Right lobe of liver (tissue), 6 donors: ENCODE measurements around the gene TMEM37. TPM values are rescaled to one million over a fixed set of nuclear protein-coding genes. Genes with fewer than 3 reads are reported as not detected.
A peak's percentile ranks its signal among the peaks of the same experiment; 100 is the strongest.

Experiments
- ATAC-seq, 4 donors: fragments of 200-7000 bp; cut with Tn5 transposase; one replicate each; pipeline ENCODE4 v1.9.1; 2020; ENCODE audit warnings: mild to moderate bottlenecking in 4 of 4, moderate library complexity in 4 of 4
- DNase-seq, 3 donors: peaks; one replicate each; pipeline ENCODE4 v3.0.0-alpha.2; 2020
- H3K27ac ChIP-seq, 3 donors: fragments of 200-600 bp; one replicate each; pipeline ENCODE4 v1.8.0; 2022
- H3K27me3 ChIP-seq, 2 donors: fragments of 200-600 bp; one replicate each; pipeline ENCODE4 v1.8.0; 2022
- H3K36me3 ChIP-seq, 4 donors: fragments of 200-600 bp; sonication (generic) in 1 of 4; one replicate each; pipeline versions ENCODE4 v1.5.1 to v1.8.0; 2017 to 2022; ENCODE audit warnings: control low read depth in 1 of 4
- H3K4me1 ChIP-seq, 4 donors: fragments of 200-600 bp; sonication (generic) in 1 of 4; one replicate each; pipeline versions ENCODE4 v1.5.1 to v1.8.0; 2017 to 2022; ENCODE audit warnings: control low read depth in 1 of 4
- H3K4me3 ChIP-seq, 3 donors: fragments of 200-600 bp; one replicate each; pipeline ENCODE4 v1.8.0; 2022
- H3K9me3 ChIP-seq, 4 donors: fragments of 200-600 bp; sonication (generic) in 1 of 4; one replicate each; pipeline versions ENCODE4 v1.5.1 to v1.8.0; 2017 to 2022; ENCODE audit warnings: control low read depth in 1 of 4
- POLR2A ChIP-seq: fragments of 450-650 bp; IDR thresholded peaks from one replicate; pipeline ENCODE4 v1.6.1; 2017; ENCODE audit warnings: antibody characterized with exemption, mild to moderate bottlenecking
- WGBS: methylation state at CpG from one replicate; pipeline ENCODE4 v1.1.6; 2018; ENCODE audit warnings: low coverage, low lambda C conversion rate; ENCODE audit not compliant: insufficient coverage; ENCODE audit errors: missing lambda C conversion rate; 5-methylcytosine and 5-hydroxymethylcytosine counted together
- intact Hi-C, 2 donors: fragments of 100-400 bp; cut with DNase I; formaldehyde crosslinking; loops; one replicate each; pipeline versions ENCODE4 v1.11.2 to v1.14.1; 2022
- total RNA-seq, 6 experiments: library from RNA; depleted of rRNA in 2 of 6; stranded (reverse); fragments of >200 nt in 2 of 6; fragmentation: NEBNext Ultra II Directional in 3 of 6; extraction: Animal tissue kit (Norgen Biotek cat#: 25700) in 3 of 6; gene quantifications; one replicate each; pipeline versions ENCODE4 v1.1.0 to v1.2.4, GENCODE V29; 2016 to 2023
- TF ChIP-seq, protein P1 (sequence below), 4 donors: fragments of 200-600 bp in 3 of 4; fragments of 450-650 bp in 1 of 4; IDR thresholded peaks; one replicate each; pipeline versions ENCODE4 v1.5.1 to v1.8.0; 2016 to 2022; ENCODE audit warnings: antibody characterized with exemption in 4 of 4, mild to moderate bottlenecking in 2 of 4
- donor health status: DM: no; HTN: yes; CAD: no.
- donor health status: DM: no; HTN: no; CAD: no.
- donor health status: DM: no; HTN: no; CAD: no.
- donor health status: DM: no; HTN: yes; CAD: no.
- donor health status: DM: no; HTN: yes; CAD: no.

Gene TMEM37
- total RNA-seq, 6 experiments from 2014 or later: 37.3 to 96.6 (median 73.5) TPM

DNA sequence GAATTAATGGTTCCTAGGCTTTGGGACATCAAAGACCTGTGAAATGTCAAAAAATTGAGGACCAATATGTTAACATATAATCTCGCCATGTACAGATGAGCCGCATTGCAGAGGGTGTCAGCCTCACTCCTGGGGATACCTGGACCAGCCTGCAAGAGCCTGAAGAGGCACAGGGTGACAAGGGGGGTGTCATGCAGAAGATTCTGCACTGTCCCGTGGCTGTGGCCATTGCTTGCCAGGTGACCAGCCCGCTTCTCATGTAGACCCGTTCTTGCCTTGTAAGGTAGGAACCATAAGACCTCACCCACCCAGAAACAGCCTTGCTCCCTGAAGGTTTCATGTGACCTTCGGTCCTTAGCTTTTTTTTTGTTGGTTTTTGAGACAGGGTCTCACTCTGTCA, 37.5 kb downstream of the TMEM37 start:
- Histone ChIP-seq H3K36me3 (no peaks in the 10 kb centered on the region), H3K4me3 (no peak overlapping the region), H3K9me3 (no peaks in the 10 kb centered on the region), H3K27ac (no peak overlapping the region), H3K27me3 (no peaks in the 10 kb centered on the region), H3K4me1 (peaks cover 0 to 4% (median 0%) of the 10 kb centered on the region in 4 donors)
- intact Hi-C loops: no loop called here
- TF ChIP-seq, protein P1, sequence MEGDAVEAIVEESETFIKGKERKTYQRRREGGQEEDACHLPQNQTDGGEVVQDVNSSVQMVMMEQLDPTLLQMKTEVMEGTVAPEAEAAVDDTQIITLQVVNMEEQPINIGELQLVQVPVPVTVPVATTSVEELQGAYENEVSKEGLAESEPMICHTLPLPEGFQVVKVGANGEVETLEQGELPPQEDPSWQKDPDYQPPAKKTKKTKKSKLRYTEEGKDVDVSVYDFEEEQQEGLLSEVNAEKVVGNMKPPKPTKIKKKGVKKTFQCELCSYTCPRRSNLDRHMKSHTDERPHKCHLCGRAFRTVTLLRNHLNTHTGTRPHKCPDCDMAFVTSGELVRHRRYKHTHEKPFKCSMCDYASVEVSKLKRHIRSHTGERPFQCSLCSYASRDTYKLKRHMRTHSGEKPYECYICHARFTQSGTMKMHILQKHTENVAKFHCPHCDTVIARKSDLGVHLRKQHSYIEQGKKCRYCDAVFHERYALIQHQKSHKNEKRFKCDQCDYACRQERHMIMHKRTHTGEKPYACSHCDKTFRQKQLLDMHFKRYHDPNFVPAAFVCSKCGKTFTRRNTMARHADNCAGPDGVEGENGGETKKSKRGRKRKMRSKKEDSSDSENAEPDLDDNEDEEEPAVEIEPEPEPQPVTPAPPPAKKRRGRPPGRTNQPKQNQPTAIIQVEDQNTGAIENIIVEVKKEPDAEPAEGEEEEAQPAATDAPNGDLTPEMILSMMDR (IDR thresholded peaks at IDR 0.05): no peak
- TF ChIP-seq POLR2A: no peak
- WGBS: 43% methylated on average over 1 of the region's 6 CpGs
- DNase-seq (no peak), ATAC-seq (no peak)

DNA sequence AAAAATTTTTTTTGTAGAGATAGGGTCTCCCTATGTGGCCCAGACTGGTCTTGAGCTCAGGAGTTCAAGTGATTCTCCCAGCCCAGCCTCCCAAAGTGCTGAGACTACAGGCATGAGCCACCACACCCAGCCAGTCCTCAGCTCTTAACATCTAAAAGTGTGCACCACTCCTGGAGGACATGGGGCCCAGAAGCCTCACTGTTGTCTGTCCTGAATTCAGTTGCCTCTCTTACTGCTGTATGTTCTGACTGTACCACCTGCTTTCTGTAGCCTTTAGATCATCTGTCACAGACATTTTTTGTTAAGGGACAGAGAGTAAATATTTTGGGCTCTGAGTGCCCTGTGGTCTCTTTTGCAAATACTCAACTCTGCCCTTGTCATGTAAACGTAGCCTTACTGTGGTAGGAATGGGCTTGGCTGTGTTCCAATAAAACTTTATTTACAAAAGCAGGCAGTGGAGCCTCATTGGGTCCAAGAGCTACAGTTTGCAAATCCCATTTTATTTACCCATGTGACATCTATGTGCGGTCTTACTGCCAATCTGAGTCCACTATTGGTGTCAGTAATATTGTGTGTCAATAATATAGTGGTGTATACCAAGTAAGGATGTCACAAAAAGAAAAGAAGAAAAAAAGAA, 38.1 kb downstream of the TMEM37 start:
- H3K4me1 ChIP-seq: peaks cover 0 to 4% (median 0%) of the 10 kb centered on the region in 4 donors
- no peak overlapping the region for H3K27ac ChIP-seq
- H3K27me3 ChIP-seq: no peaks in the 10 kb centered on the region
- peak; percentile 53 to 74 (median 69) for ATAC-seq
- H3K4me3 ChIP-seq: no peak overlapping the region
- H3K9me3 ChIP-seq: no peaks in the 10 kb centered on the region
- TF ChIP-seq, protein P1 (IDR thresholded peaks at IDR 0.05): no peak
- WGBS: 4% methylated on average over 2 of the region's 2 CpGs
- no peak for DNase-seq
- no peaks in the 10 kb centered on the region for H3K36me3 ChIP-seq
- intact Hi-C loops: no loop called here

GRCh38 chr2:119472749-119473148, 41.1 kb downstream of the TMEM37 start:
- no peak for TF ChIP-seq POLR2A
- TF ChIP-seq, protein P1 (IDR thresholded peaks at IDR 0.05): no peak
- H3K4me1 ChIP-seq: peaks cover 0 to 8% (median 0%) of the 10 kb centered on the region in 4 donors
- H3K4me3 ChIP-seq: no peak overlapping the region
- no peaks in the 10 kb centered on the region for H3K27me3 ChIP-seq
- H3K27ac ChIP-seq: no peak overlapping the region
- H3K36me3 ChIP-seq: no peaks in the 10 kb centered on the region
- 86% methylated on average over 8 of the region's 8 CpGs for WGBS
- intact Hi-C loops: no loop called here
- no peak for DNase-seq
- no peak for ATAC-seq
- H3K9me3 ChIP-seq: no peaks in the 10 kb centered on the region

DNA sequence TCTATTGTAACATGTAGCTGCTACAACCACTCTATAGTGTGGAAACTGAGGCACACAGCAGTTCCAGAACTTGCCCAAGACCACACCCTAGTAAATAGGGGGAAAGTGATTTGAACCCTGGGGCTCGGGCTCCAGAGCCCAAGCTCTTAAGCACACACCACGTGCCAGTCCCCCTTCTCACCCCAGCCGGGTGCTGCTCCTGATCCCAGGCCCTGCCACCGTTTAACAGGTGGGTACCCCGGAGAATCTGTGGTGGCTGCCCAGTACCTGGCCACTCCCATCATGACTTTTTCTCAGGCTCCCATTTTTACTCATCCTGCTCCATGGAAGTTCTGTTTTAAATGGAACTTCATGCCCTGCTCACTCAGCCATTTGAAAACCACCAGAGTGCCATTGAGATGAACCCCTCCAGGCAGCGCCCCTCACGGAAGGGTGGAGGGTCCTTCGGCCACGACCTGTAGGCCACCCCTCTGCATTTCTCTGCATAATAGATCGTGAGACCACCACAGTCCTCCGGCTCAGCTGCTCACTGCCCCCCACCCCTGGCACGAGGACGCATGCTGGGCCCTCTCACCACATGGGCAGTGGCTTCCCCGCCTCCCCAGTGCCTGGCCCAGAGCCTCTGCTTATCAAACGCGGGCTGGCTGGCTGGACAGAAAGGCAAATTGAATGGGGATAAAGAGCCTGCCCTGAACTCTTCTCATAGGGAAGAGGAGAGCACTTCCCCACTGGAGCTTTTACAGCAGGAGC, 42.1 kb downstream of the TMEM37 start:
- Histone ChIP-seq H3K4me1 (peaks cover 0 to 8% (median 0%) of the 10 kb centered on the region in 4 donors), H3K4me3 (no peak overlapping the region), H3K27ac (no peak overlapping the region), H3K36me3 (no peaks in the 10 kb centered on the region), H3K27me3 (no peaks in the 10 kb centered on the region), H3K9me3 (no peaks in the 10 kb centered on the region)
- no peak for ATAC-seq
- no CpG with 5 or more reads among the region's 16 CpGs for WGBS
- DNase-seq: no peak
- intact Hi-C loops: no loop called here
- TF ChIP-seq POLR2A: no peak
- TF ChIP-seq, protein P1 (IDR thresholded peaks at IDR 0.05): no peak
